Suprapubic skin (tissue), 3 donors: Measurements from ENCODE around the gene RBM15.

Experiments used
- POLR2A ChIP-seq, 2 donors: fragments of 450-650 bp; IDR thresholded peaks; one replicate each; pipeline ENCODE4 v1.6.1; 2017; ENCODE audit warnings: antibody characterized with exemption in 2 of 2, mild to moderate bottlenecking in 2 of 2, moderate library complexity in 2 of 2
- TF ChIP-seq, protein P1 (sequence below), 2 donors: fragments of 200-600 bp in 1 of 2; fragments of 450-650 bp in 1 of 2; sonication (generic) in 1 of 2; IDR thresholded peaks; one replicate each; pipeline ENCODE4 v1.5.1; 2016 to 2019; ENCODE audit warnings: antibody characterized with exemption in 2 of 2, mild to moderate bottlenecking in 1 of 2, moderate library complexity in 1 of 2

- TF ChIP-seq, protein P1, sequence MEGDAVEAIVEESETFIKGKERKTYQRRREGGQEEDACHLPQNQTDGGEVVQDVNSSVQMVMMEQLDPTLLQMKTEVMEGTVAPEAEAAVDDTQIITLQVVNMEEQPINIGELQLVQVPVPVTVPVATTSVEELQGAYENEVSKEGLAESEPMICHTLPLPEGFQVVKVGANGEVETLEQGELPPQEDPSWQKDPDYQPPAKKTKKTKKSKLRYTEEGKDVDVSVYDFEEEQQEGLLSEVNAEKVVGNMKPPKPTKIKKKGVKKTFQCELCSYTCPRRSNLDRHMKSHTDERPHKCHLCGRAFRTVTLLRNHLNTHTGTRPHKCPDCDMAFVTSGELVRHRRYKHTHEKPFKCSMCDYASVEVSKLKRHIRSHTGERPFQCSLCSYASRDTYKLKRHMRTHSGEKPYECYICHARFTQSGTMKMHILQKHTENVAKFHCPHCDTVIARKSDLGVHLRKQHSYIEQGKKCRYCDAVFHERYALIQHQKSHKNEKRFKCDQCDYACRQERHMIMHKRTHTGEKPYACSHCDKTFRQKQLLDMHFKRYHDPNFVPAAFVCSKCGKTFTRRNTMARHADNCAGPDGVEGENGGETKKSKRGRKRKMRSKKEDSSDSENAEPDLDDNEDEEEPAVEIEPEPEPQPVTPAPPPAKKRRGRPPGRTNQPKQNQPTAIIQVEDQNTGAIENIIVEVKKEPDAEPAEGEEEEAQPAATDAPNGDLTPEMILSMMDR (IDR thresholded peaks at IDR 0.05) = no peak
- TF ChIP-seq POLR2A (IDR thresholded peaks at IDR 0.05) = no peak
Measured at GRCh38 chr1:110341146-110341871, 2.1 kb downstream of the RBM15 start.
